GM23338 (cell line): Measurements from ENCODE around the gene ACOX1. TPM values are rescaled to one million over a fixed set of nuclear protein-coding genes. Genes with fewer than 3 reads are reported as not detected.

Experiments used
- ATAC-seq: fragments of 200-7000 bp; cut with Tn5 transposase; 3 replicates; pipeline ENCODE4 v1.9.1; 2020
- DNase-seq: peaks from one replicate; pipeline ENCODE4 v3.0.0-alpha.2; 2015; ENCODE audit warnings: low spot score
- H2AFZ ChIP-seq: fragments of 200-600 bp; sonication (generic); 2 replicates; pipeline ENCODE4 v1.8.0; 2016; ENCODE audit warnings: antibody characterized with exemption, mild to moderate bottlenecking, moderate library complexity
- H3F3A ChIP-seq: fragments of 200-600 bp; sonication (generic); replicated peaks from 2 replicates; pipeline ENCODE4 v1.8.0; 2017; ENCODE audit warnings: antibody characterized with exemption, mixed run types, low read depth
- H3K27ac ChIP-seq: fragments of 200-600 bp; sonication (generic); 2 replicates; pipeline ENCODE4 v1.6.1; 2016; ENCODE audit warnings: low read depth
- H3K27me3 ChIP-seq: fragments of 200-600 bp; sonication (generic); 2 replicates; pipeline ENCODE4 v1.8.0; 2016; ENCODE audit warnings: mild to moderate bottlenecking, mixed run types, moderate library complexity; ENCODE audit not compliant: insufficient read depth
- H3K36me3 ChIP-seq: fragments of 200-600 bp; sonication (generic); 2 replicates; pipeline ENCODE4 v1.8.0; 2016; ENCODE audit warnings: mild to moderate bottlenecking; ENCODE audit not compliant: insufficient read depth
- H3K4me1 ChIP-seq: fragments of 200-600 bp; sonication (generic); 2 replicates; pipeline ENCODE4 v1.8.0; 2016; ENCODE audit warnings: mild to moderate bottlenecking, moderate library complexity; ENCODE audit not compliant: insufficient read depth
- H3K4me2 ChIP-seq: fragments of 200-600 bp; sonication (generic); 2 replicates; pipeline ENCODE4 v1.7.1; 2017; ENCODE audit warnings: mixed run types
- H3K4me3 ChIP-seq: fragments of 200-600 bp; sonication (generic); 2 replicates; pipeline ENCODE4 v1.6.1; 2016; ENCODE audit warnings: mixed run types
- H3K79me2 ChIP-seq: fragments of 200-600 bp; sonication (generic); replicated peaks from 2 replicates; pipeline ENCODE4 v1.8.0; 2017; ENCODE audit warnings: mild to moderate bottlenecking; ENCODE audit not compliant: insufficient read depth
- H3K9me2 ChIP-seq: fragments of 200-600 bp; sonication (generic); 2 replicates; pipeline ENCODE4 v1.8.0; 2017; ENCODE audit not compliant: insufficient read depth
- H4K20me1 ChIP-seq: fragments of 200-600 bp; sonication (generic); replicated peaks from 2 replicates; pipeline ENCODE4 v1.8.0; 2017; ENCODE audit warnings: mild to moderate bottlenecking; ENCODE audit not compliant: insufficient read depth
- H3K27ac Mint-ChIP-seq: 2 replicates; pipeline ENCODE4 v1.8.0; 2020; ENCODE audit warnings: inconsistent platforms, mild to moderate bottlenecking, moderate library complexity, mixed read lengths
- H3K27me3 Mint-ChIP-seq: 3 replicates; pipeline ENCODE4 v1.8.0; 2022; ENCODE audit warnings: low read depth, mild to moderate bottlenecking, moderate library complexity, mixed read lengths, inconsistent platforms; ENCODE audit not compliant: insufficient read depth, poor library complexity
- H3K36me3 Mint-ChIP-seq: 3 replicates; pipeline ENCODE4 v1.8.0; 2021; ENCODE audit warnings: low read depth, mild to moderate bottlenecking, inconsistent platforms, moderate library complexity, mixed read lengths
- H3K4me1 Mint-ChIP-seq: 3 replicates; pipeline ENCODE4 v1.8.0; 2020; ENCODE audit warnings: mild to moderate bottlenecking, inconsistent platforms, mixed read lengths
- H3K4me3 Mint-ChIP-seq: 3 replicates; pipeline ENCODE4 v1.8.0; 2021; ENCODE audit warnings: moderate library complexity, mild to moderate bottlenecking, inconsistent platforms, mixed read lengths
- H3K9me3 Mint-ChIP-seq: 3 replicates; pipeline ENCODE4 v1.8.0; 2020; ENCODE audit warnings: moderate library complexity, mild to moderate bottlenecking, inconsistent platforms, mixed read lengths
- CREB1 ChIP-seq: fragments of 250-450 bp; sonication (Bioruptor Pico); IDR thresholded peaks from 2 replicates; pipeline ENCODE4 v1.5.0; 2020; ENCODE audit warnings: low read depth, mild to moderate bottlenecking, moderate library complexity
- CTCF ChIP-seq, 2 experiments: fragments of 200-600 bp in 1 of 2; sonication (generic) in 1 of 2; conservative IDR thresholded peaks; 2 replicates each; pipeline versions ENCODE4 v1.5.1 to v1.6.1; 2016 to 2017; ENCODE audit warnings: antibody characterized with exemption in 2 of 2, low read depth in 2 of 2, mild to moderate bottlenecking in 2 of 2, moderate library complexity in 1 of 2
- ETS1 ChIP-seq: IDR thresholded peaks from 2 replicates; pipeline ENCODE4 v1.6.1; 2016; ENCODE audit warnings: antibody characterized with exemption
- EZH2 ChIP-seq: fragments of 200-600 bp; sonication (generic); IDR thresholded peaks from one replicate; pipeline ENCODE4 v1.8.0; 2017; ENCODE audit warnings: antibody characterized with exemption, mild to moderate bottlenecking, low read depth; ENCODE audit not compliant: unreplicated experiment
- EZH2phosphoT487 ChIP-seq: fragments of 200-600 bp; sonication (generic); IDR thresholded peaks from one replicate; pipeline ENCODE4 v1.8.1; 2018; ENCODE audit warnings: antibody characterized with exemption; ENCODE audit not compliant: unreplicated experiment
- JUNB ChIP-seq: IDR thresholded peaks from one replicate; pipeline ENCODE4 v1.6.1; 2016; ENCODE audit warnings: antibody characterized with exemption; ENCODE audit not compliant: unreplicated experiment
- NANOG ChIP-seq: IDR thresholded peaks from 2 replicates; pipeline ENCODE4 v1.6.1; 2016; ENCODE audit warnings: antibody characterized with exemption, borderline replicate concordance
- POLR2AphosphoS5 ChIP-seq: IDR thresholded peaks from 2 replicates; pipeline ENCODE4 v1.6.1; 2016; ENCODE audit warnings: antibody characterized with exemption, low read depth
- REST ChIP-seq: IDR thresholded peaks from one replicate; pipeline ENCODE4 v1.6.1; 2018; ENCODE audit warnings: antibody characterized with exemption; ENCODE audit not compliant: unreplicated experiment
- STAT1 ChIP-seq: IDR thresholded peaks from one replicate; pipeline ENCODE4 v1.6.1; 2016; ENCODE audit warnings: antibody characterized with exemption; ENCODE audit not compliant: unreplicated experiment
- ZNF114 ChIP-seq: fragments of 250-450 bp; sonication (Bioruptor Pico); IDR thresholded peaks from 2 replicates; pipeline ENCODE4 v1.5.0; 2020; ENCODE audit warnings: mild to moderate bottlenecking, moderate library complexity
- ZNF331 ChIP-seq: fragments of 250-450 bp; sonication (Bioruptor Pico); IDR thresholded peaks from 2 replicates; pipeline ENCODE4 v1.5.0; 2020; ENCODE audit warnings: low read depth, mild to moderate bottlenecking, moderate library complexity
- ZNF462 ChIP-seq: fragments of 250-450 bp; sonication (Bioruptor Pico); IDR thresholded peaks from 2 replicates; pipeline ENCODE4 v1.5.0; 2020; ENCODE audit warnings: mild to moderate bottlenecking, moderate library complexity
- polyA plus RNA-seq: library from polyadenylated mRNA; unstranded; fragments of >200 nt; fragmentation: Nextera tagmentation; extraction: Ambion mirVana; gene quantifications from 2 replicates; pipeline ENCODE4 v1.2.1, GENCODE V29; 2016
- total RNA-seq: library from RNA; depleted of rRNA; stranded (reverse); fragments of >200 nt; shearing (Covaris generic); gene quantifications from 2 replicates; pipeline ENCODE4 v1.2.3, GENCODE V29; 2014

The ACOX1 gene
- total and polyA plus RNA-seq, 2 experiments from 2014 or later = 12.8 to 32.9 TPM

- Mint-ChIP-seq H3K9me3 (no peaks in the 10 kb centered on the region; the same call in 2 of the 3 replicates), H3K27me3 (no peaks in the 10 kb centered on the region), H3K4me1 (peaks cover 8% of the 10 kb centered on the region; the same call in 2 of the 3 replicates), H3K27ac (no peak overlapping the region), H3K36me3 (peaks cover 69% of the 10 kb centered on the region), H3K4me3 (no peak overlapping the region)
- TF ChIP-seq STAT1 (no peak), EZH2phosphoT487 (no peak), NANOG (no peak), POLR2AphosphoS5 (no peak), EZH2 (no peak), ZNF462 (no peak), JUNB (no peak), ETS1 (no peak), CTCF (conservative IDR thresholded peaks at IDR 0.05; ENCODE audit: low read depth in 2 of 2) (no peak), REST (no peak), CREB1 (CRISPR knock-in tag) (no peak), ZNF331 (CRISPR knock-in tag) (no peak), ZNF114 (CRISPR knock-in tag) (no peak)
- H3K79me2 ChIP-seq = no peaks in the 10 kb centered on the region
- H4K20me1 ChIP-seq = no peaks in the 10 kb centered on the region
- H3K27me3 ChIP-seq = no peaks in the 10 kb centered on the region
- DNase-seq (no peak), ATAC-seq (no peak)
- H3K4me2 ChIP-seq = no peak overlapping the region
- 0 out of 2 replicates have a peak, but pooled peaks cover 5% of the 10 kb centered on the region for H3F3A ChIP-seq
- no peak overlapping the region for H3K27ac ChIP-seq
- H3K9me2 ChIP-seq = no peaks in the 10 kb centered on the region
- H3K4me1 ChIP-seq = peaks cover 10% of the 10 kb centered on the region; the same call in 1 of the 2 replicates
- H3K4me3 ChIP-seq = no peak overlapping the region
- no peak overlapping the region for H2AFZ ChIP-seq
- H3K36me3 ChIP-seq = peaks cover 45% of the 10 kb centered on the region
Observed at GRCh38 chr17:75950855-75951554, 28.0 kb downstream of the ACOX1 start.
